Natural killer cell (primary cell): Measurements from ENCODE around the gene SLC22A23. TPM values are rescaled to one million over a fixed set of nuclear protein-coding genes. Genes with fewer than 3 reads are reported as not detected.

Experiments used
- ATAC-seq, 3 donors: fragments of 150-1000 bp in 2 of 3; fragments of 200-7000 bp in 1 of 3; cut with Tn5 transposase; 1 replicate in 1 of 3; 2 replicates in 2 of 3; pipeline ENCODE4 v1.10.0; 2021; ENCODE audit warnings: mild to moderate bottlenecking in 2 of 3, moderate library complexity in 2 of 3
- DNase-seq, 2 donors: peaks; one replicate each; pipeline versions ENCODE4 v3.0.0 to v3.0.0-alpha.2; 2013 to 2021; ENCODE audit warnings: mixed read lengths in 1 of 2
- H3K27ac ChIP-seq: one replicate; pipeline ENCODE4 v1.5.1; 2013; ENCODE audit warnings: mild to moderate bottlenecking, low read length
- H3K27me3 ChIP-seq: one replicate; pipeline ENCODE4 v1.6.1; 2013; ENCODE audit warnings: low read length; ENCODE audit not compliant: control insufficient read depth, insufficient read depth
- H3K36me3 ChIP-seq: one replicate; pipeline ENCODE4 v1.6.1; 2013; ENCODE audit warnings: low read length; ENCODE audit not compliant: control insufficient read depth, insufficient read depth
- H3K4me1 ChIP-seq: one replicate; pipeline ENCODE4 v1.6.1; 2013; ENCODE audit warnings: low read length; ENCODE audit not compliant: control insufficient read depth, insufficient read depth
- H3K4me3 ChIP-seq: one replicate; pipeline ENCODE4 v1.5.1; 2013; ENCODE audit warnings: low read length
- H3K9me3 ChIP-seq: one replicate; pipeline ENCODE4 v1.6.1; 2013; ENCODE audit warnings: low read length; ENCODE audit not compliant: control insufficient read depth, insufficient read depth
- H3K27ac Mint-ChIP-seq, 2 donors: one replicate each; pipeline ENCODE4 v1.8.0; 2022; ENCODE audit warnings: mild to moderate bottlenecking in 2 of 2, mixed read lengths in 2 of 2, moderate library complexity in 1 of 2
- H3K27me3 Mint-ChIP-seq, 2 donors: one replicate each; pipeline ENCODE4 v1.8.0; 2022; ENCODE audit warnings: low read depth in 2 of 2, mixed read lengths in 2 of 2
- H3K36me3 Mint-ChIP-seq: one replicate; pipeline ENCODE4 v1.8.0; 2022; ENCODE audit warnings: mixed read lengths
- H3K4me1 Mint-ChIP-seq, 2 donors: one replicate each; pipeline ENCODE4 v1.8.0; 2022; ENCODE audit warnings: mixed read lengths in 2 of 2
- H3K4me3 Mint-ChIP-seq: one replicate; pipeline ENCODE4 v1.8.0; 2022; ENCODE audit warnings: mild to moderate bottlenecking, moderate library complexity, mixed read lengths
- H3K9me3 Mint-ChIP-seq, 2 donors: one replicate each; pipeline ENCODE4 v1.8.0; 2022; ENCODE audit warnings: mixed read lengths in 2 of 2
- CTCF ChIP-seq: fragments of 200-600 bp; IDR thresholded peaks from one replicate; pipeline ENCODE4 v1.8.0; 2022; ENCODE audit warnings: antibody characterized with exemption
- WGBS: methylation state at CpG from one replicate; pipeline ENCODE4 v1.1.7; 2013; ENCODE audit warnings: missing lambda C conversion rate; ENCODE audit not compliant: insufficient coverage; 5-methylcytosine and 5-hydroxymethylcytosine counted together
- intact Hi-C: fragments of 100-400 bp; cut with micrococcal nuclease; formaldehyde crosslinking; loops from one replicate; pipeline ENCODE4 v1.14.2; 2022
- total RNA-seq, 4 donors: library from RNA; stranded (reverse); fragments of 120-200 nt in 1 of 4; gene quantifications; one replicate each; pipeline versions ENCODE4 v1.2.3 to v1.2.4, GENCODE V29; 2013 to 2022

Gene SLC22A23
- total RNA-seq, 3 donors from 2014 or later (not counting 1 experiment from before 2014, with no cell fraction given): 0.24 to 0.79 (median 0.38) TPM

- intact Hi-C loops: no loop called here
- peaks cover 28 to 29% of the 10 kb centered on the region in 2 donors for H3K27me3 Mint-ChIP-seq
- H3K4me1 ChIP-seq: peaks cover 14% of the 10 kb centered on the region
- H3K4me1 Mint-ChIP-seq: peaks cover 6 to 7% of the 10 kb centered on the region in 2 donors
- DNase-seq: no peak
- no peak overlapping the region for H3K27ac Mint-ChIP-seq
- no peaks in the 10 kb centered on the region for H3K9me3 Mint-ChIP-seq
- H3K4me3 Mint-ChIP-seq: no peak overlapping the region
- no peak for TF ChIP-seq CTCF
- H3K27ac ChIP-seq: no peak overlapping the region
- H3K4me3 ChIP-seq: no peak overlapping the region
- no peaks in the 10 kb centered on the region for H3K36me3 Mint-ChIP-seq
- peaks cover 5% of the 10 kb centered on the region for H3K27me3 ChIP-seq
- no peaks in the 10 kb centered on the region for H3K36me3 ChIP-seq
- no peaks in the 10 kb centered on the region for H3K9me3 ChIP-seq
- 87% methylated on average over 8 of the region's 8 CpGs for WGBS
- no peak for ATAC-seq
Observed at GRCh38 chr6:3382326-3383279, 74.2 kb downstream of the SLC22A23 start.

- Mint-ChIP-seq H3K27me3 (peaks cover 32 to 33% of the 10 kb centered on the region in 2 donors), H3K36me3 (no peaks in the 10 kb centered on the region), H3K27ac (no peak overlapping the region), H3K4me1 (peaks cover 6 to 7% of the 10 kb centered on the region in 2 donors), H3K4me3 (no peak overlapping the region), H3K9me3 (no peaks in the 10 kb centered on the region)
- no peak for TF ChIP-seq CTCF
- DNase-seq (no peak), ATAC-seq (no peak)
- intact Hi-C loops: no loop called here
- Histone ChIP-seq H3K27ac (no peak overlapping the region), H3K4me1 (peaks cover 14% of the 10 kb centered on the region), H3K4me3 (no peak overlapping the region), H3K36me3 (no peaks in the 10 kb centered on the region), H3K27me3 (peaks cover 7% of the 10 kb centered on the region), H3K9me3 (no peaks in the 10 kb centered on the region)
- 93% methylated on average over 5 of the region's 6 CpGs for WGBS
Observed at GRCh38 chr6:3381233-3381921, 75.5 kb downstream of the SLC22A23 start.

- Mint-ChIP-seq H3K4me3 (no peak overlapping the region), H3K4me1 (peaks cover 6 to 7% of the 10 kb centered on the region in 2 donors), H3K9me3 (no peaks in the 10 kb centered on the region), H3K27ac (no peak overlapping the region), H3K27me3 (peaks cover 34 to 36% of the 10 kb centered on the region in 2 donors), H3K36me3 (no peaks in the 10 kb centered on the region)
- H3K27ac ChIP-seq: no peak overlapping the region
- H3K9me3 ChIP-seq: no peaks in the 10 kb centered on the region
- DNase-seq: no peak
- no peak overlapping the region for H3K4me3 ChIP-seq
- 84% methylated on average over 11 of the region's 11 CpGs for WGBS
- intact Hi-C loops: no loop called here
- TF ChIP-seq CTCF: no peak
- no peak for ATAC-seq
- H3K4me1 ChIP-seq: peaks cover 14% of the 10 kb centered on the region
- H3K27me3 ChIP-seq: peaks cover 9% of the 10 kb centered on the region
- H3K36me3 ChIP-seq: no peaks in the 10 kb centered on the region
Observed at GRCh38 chr6:3380344-3381232, 76.3 kb downstream of the SLC22A23 start.
